ENCODE data around the gene AKAP11. TPM values are rescaled to one million over a fixed set of nuclear protein-coding genes. Genes with fewer than 3 reads are reported as not detected.
"Not testable (repeated sequence)": the region's sequence is repeated elsewhere in the genome, so short reads cannot be mapped to it uniquely, and the experiment has no call there.

Gene AKAP11, protein sequence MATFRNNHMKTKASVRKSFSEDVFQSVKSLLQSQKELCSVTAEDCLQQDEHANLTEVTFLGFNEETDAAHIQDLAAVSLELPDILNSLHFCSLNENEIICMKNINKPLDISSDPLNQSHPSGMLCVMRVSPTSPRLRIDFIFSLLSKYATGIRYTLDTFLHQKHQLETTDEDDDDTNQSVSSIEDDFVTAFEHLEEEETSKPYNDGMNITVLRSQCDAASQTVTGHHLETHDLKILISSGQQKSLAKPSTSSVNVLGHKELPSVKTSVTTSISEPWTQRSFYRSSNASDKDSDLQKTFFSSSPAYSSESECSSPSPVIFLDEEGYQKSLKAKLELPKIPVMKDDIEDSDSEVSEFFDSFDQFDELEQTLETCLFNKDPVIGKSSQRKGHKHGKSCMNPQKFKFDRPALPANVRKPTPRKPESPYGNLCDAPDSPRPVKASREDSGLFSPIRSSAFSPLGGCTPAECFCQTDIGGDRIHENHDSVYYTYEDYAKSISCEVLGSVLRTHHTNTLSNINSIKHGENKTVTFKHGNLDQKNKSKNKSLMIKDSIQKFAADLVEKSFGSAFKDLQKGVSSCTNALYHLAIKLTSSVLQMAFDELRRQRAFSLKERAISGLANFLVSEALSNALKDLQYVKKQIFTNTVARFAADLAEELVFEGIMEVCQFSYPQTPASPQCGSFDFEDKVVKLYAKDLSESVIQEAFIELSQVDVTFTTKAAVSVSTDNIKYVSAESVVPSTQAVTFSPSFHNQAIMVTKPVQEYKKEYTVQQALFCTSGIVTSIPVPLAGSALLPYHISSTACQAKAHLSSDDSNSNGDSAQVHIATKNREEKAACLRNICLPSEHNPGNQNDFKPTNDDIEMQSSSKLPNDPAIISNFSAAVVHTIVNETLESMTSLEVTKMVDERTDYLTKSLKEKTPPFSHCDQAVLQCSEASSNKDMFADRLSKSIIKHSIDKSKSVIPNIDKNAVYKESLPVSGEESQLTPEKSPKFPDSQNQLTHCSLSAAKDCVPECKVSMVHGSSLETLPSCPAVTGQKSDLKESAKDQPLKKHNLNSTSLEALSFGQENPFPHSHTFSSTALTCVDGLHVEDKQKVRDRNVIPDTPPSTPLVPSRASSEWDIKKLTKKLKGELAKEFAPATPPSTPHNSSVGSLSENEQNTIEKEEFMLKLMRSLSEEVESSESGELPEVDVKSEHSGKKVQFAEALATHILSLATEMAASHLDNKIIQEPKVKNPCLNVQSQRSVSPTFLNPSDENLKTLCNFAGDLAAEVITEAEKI (N-terminal part only)
- polyA plus RNA-seq (2011; rRNA removed), result 21.6 and 29.8 TPM in 2 replicates
- 23.1 and 44.0 TPM in 2 replicates for polyA minus RNA-seq (2011; rRNA and poly(A)+ RNA removed)

DNA sequence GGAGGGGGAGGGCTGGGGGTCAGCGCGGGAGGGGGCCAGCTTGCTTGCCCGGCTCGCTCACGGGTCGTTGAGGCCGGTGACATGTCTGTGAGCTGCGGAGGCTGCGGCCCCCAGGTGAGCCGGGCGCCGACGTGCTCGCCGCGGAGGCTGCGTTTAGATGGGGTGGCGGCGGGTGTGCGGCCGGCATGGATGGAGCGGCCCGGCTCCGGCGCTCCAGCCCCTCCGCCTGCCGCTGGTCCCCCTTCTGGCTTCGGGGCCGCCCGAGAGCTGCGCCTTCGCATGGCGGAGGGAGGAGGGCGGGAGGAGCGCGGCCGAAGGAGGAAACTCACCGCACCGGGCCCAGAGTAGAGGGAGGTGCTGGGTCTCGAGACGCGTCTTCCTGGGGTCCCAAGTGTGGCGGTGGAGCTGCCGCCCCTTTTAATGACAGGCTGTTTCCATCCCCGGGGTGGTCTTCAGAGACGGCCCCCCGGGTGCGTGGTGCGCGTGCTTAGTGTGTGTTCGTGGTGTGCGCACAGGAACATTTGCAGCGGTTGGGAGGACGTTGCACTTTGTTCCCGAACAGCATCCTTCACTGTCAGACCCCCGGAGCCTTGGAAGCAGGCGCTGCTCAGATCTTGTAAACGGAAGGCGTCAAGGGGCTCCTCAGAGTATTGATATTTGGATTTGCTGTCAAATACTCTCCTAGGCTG lies at the start of gene AKAP11:
TSS of gene AKAP11 (plus strand) at position 38 of the 689 bp plus-strand sequence. CDS start 14,197 bp downstream, outside the sequence.
- TF ChIP-seq, protein P1, sequence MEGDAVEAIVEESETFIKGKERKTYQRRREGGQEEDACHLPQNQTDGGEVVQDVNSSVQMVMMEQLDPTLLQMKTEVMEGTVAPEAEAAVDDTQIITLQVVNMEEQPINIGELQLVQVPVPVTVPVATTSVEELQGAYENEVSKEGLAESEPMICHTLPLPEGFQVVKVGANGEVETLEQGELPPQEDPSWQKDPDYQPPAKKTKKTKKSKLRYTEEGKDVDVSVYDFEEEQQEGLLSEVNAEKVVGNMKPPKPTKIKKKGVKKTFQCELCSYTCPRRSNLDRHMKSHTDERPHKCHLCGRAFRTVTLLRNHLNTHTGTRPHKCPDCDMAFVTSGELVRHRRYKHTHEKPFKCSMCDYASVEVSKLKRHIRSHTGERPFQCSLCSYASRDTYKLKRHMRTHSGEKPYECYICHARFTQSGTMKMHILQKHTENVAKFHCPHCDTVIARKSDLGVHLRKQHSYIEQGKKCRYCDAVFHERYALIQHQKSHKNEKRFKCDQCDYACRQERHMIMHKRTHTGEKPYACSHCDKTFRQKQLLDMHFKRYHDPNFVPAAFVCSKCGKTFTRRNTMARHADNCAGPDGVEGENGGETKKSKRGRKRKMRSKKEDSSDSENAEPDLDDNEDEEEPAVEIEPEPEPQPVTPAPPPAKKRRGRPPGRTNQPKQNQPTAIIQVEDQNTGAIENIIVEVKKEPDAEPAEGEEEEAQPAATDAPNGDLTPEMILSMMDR (IDR thresholded peaks at IDR 0.05; ENCODE audit: low read depth, low read length), result no peak
- Histone ChIP-seq H3K27me3 (ENCODE audit: control insufficient read depth, insufficient read depth, low read length) (no peaks in the 10 kb centered on the region), H3K4me3 (ENCODE audit: low read depth, low read length) (peak within 1 kb of the TSS; percentile 83), H3K9me3 (ENCODE audit: control insufficient read depth, insufficient read depth, low read length) (no peaks in the 10 kb centered on the region; the same call in 1 of the 2 replicates), H3K27ac (ENCODE audit: low read depth, low read length) (peak within 1 kb of the TSS; percentile 87)
- DNase-seq (ENCODE audit: low read depth, low spot score), result no peak
- ChIA-PET POLR2A (interaction anchor here (1.4 kb wide), 1 partner anchor 13 kb away, joined by 3 read pairs; no protein-coding TSS in a partner anchor), CTCF (interaction anchor here (1.1 kb wide), 1 partner anchor 394 kb away, joined by 3 read pairs; no protein-coding TSS in a partner anchor)

DNA sequence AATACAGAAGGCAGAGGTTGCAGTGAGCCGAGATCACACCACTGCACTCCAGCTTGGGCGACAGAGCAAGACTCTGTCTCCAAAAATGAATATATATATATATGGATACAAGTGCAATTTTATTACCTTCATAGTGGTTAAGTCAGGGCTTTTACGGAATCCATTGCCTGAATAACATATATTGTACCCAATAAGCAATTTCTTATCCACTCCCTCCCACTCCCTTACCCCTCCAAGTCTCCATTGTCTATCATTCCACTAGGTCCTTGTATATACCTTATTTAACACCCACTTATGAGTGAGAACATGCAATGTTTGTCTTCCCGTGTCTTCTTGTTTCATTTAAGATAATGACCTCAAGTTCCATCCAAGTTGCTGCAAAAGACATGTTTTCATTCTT lies 48.3 kb upstream of the AKAP11 start:
- no peak overlapping the region for H3K4me3 ChIP-seq (ENCODE audit: low read depth, low read length)
- no peak for DNase-seq (ENCODE audit: low read depth, low spot score)
- no peaks in the 10 kb centered on the region for H3K27me3 ChIP-seq (ENCODE audit: control insufficient read depth, insufficient read depth, low read length)
- ChIA-PET POLR2A (no interaction called here), CTCF (no interaction called here)
- TF ChIP-seq, protein P1 (IDR thresholded peaks at IDR 0.05; ENCODE audit: low read depth, low read length), result no peak
- no peak overlapping the region for H3K27ac ChIP-seq (ENCODE audit: low read depth, low read length)
- no peaks in the 10 kb centered on the region for H3K9me3 ChIP-seq (ENCODE audit: control insufficient read depth, insufficient read depth, low read length)

DNA sequence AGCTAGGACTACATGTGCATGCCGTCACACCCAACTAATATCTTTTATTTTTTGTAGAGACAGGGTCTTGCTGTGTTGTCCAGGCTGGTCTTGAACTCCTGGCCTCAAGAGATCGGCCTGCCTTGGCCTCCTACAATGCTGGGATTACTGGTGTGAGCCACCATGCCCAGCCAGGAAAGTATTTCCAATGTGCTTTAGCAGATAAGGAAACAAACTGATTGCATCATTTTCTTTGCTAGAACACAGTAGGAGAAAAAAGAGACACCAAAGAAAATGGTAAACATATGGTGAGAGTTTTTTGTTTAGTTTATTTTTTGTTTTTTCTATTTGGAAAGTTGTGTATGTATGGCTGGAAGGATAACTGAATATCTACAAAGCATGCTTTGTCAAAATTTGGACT lies 46.9 kb upstream of the AKAP11 start:
- H3K27ac ChIP-seq (ENCODE audit: low read depth, low read length), result no peak overlapping the region
- H3K27me3 ChIP-seq (ENCODE audit: control insufficient read depth, insufficient read depth, low read length), result no peaks in the 10 kb centered on the region
- TF ChIP-seq, protein P1 (IDR thresholded peaks at IDR 0.05; ENCODE audit: low read depth, low read length), result no peak
- ChIA-PET POLR2A (no interaction called here), CTCF (no interaction called here)
- no peaks in the 10 kb centered on the region for H3K9me3 ChIP-seq (ENCODE audit: control insufficient read depth, insufficient read depth, low read length)
- no peak overlapping the region for H3K4me3 ChIP-seq (ENCODE audit: low read depth, low read length)
- DNase-seq (ENCODE audit: low read depth, low spot score), result no peak

DNA sequence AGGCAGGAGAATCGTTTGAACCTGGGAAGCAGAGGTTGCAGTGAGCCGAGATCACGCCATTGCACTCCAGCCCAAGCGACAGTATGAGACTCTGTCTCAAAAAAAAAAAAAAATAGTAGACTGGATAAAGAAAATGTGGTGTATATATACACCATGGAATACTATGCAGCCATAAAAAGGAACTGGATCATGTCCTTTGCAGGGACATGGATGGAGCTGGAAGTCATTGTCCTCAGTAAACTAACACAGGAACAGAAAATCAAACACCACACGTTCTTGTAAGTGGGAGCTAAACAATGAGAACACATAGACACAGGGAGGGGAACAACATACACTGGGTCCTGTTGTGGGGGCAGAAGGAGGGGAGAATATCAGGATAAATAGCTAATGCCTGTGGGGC lies 45.2 kb upstream of the AKAP11 start:
- DNase-seq (ENCODE audit: low read depth, low spot score); H3K27ac ChIP-seq (ENCODE audit: low read depth, low read length); H3K9me3 ChIP-seq (ENCODE audit: control insufficient read depth, insufficient read depth, low read length); H3K4me3 ChIP-seq (ENCODE audit: low read depth, low read length); POLR2A ChIA-PET; H3K27me3 ChIP-seq (ENCODE audit: control insufficient read depth, insufficient read depth, low read length): not testable (repeated sequence)
- CTCF ChIA-PET, result interaction anchor here (1.1 kb wide), 1 partner anchor 10 kb away, joined by 3 read pairs; no protein-coding TSS in a partner anchor
